ENCODE data around the gene KRT36.

The KRT36 gene

DNA sequence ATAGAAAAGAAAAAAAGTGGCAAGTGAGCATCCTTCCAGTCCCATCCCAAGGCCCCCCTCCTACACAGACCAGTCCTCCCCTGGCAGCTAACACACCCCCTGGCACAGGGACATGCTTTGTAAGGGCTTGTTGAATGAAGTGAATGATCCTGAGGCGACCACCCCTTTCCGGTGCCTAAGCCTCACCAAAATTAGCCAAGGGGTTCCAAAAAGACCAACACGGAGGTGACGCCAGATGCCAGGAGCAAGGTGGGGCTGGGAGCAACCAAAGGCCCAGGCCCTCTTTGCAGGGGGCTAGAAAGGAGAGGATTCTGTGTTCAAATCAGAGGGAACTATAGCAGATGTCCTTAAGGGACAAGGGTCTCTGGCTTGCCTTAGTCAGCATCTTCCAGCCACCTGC, 14.3 kb downstream of the KRT36 start:
- no peak for DNase-seq

DNA sequence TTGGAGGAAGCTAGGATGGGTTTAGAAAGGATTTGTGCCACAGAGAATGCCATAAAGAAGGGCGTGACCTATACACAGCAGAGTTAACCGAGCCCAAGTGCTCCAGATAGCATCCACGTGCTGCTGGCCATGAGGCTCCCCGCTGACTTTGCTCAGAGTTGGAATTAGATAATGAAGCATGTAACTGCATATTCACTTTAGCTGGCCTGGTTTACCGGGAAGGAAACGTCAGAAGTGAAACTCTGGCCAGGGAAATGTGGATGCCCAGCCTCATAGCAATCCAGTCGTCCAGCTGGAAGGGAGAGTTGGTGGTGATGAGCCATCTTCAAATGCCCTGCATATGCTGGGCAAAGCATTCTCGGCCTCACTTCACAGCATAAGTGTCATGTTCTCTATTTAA, 14.8 kb downstream of the KRT36 start:
- no peak for DNase-seq

DNA sequence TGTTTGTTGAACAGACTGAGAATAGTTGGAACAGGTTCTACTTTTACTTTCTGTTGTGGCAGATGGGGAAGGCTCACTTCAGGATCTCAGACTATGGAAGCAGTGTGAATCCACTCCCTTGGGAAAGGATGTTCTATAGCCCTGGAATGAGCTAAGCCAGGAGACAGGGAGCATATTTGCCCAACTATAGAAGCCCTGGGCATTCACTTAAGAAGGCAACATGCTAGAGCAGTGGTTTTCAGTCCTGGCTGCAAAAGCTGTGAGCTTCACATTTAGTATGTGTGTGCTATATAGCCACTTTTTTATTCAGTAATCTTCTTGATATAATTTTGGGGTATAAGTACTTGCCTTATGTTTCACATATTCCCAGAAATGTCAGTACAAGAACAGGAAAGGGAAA, 21.4 kb downstream of the KRT36 start:
- DNase-seq, result no peak

DNA sequence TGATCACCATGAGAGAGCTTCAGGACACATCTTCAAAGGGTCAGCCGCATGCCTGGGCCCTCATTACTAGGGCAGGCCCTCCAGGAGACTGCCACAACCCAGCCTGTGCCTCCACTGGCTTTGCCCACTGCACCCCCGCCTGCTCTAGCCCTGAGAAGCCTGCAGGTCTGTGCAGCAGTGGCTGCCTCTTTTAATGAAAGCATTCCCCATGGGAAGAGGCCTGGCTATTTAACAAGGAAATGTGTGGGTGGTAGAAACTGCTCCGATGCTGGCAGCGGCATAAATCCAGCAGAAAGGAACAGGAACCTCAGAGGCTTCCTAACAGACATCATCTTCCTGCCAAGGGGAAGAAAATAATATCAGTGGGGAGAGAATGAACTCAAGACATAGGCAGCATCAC, 22.1 kb downstream of the KRT36 start:
- DNase-seq, result no peak

DNA sequence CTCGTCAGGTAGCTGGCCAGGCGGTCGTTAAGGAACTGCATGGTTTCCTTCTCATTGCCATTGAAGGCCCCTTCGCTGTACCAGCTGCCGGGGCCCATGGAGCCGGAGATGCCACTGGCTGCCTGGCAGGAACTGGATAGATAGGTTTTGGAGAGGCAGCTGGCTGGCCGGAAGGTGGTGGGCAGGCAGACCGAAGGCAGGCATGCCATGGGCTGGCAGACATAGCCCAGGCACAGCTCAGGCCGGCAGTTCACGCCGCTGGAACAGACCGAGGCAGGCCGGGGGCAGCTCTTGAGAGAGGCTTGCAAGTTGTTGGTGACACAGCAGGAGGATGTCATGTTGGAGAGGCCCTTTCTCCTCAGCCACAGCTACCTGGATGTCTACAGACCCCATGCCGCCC, 22.7 kb downstream of the KRT36 start, which contains the start of gene KRT32:
KRT32 (minus strand) TSS at position 399 of the 400 bp plus-strand sequence; CDS start at position 338, 61 bp downstream.
- DNase-seq, result no peak

DNA sequence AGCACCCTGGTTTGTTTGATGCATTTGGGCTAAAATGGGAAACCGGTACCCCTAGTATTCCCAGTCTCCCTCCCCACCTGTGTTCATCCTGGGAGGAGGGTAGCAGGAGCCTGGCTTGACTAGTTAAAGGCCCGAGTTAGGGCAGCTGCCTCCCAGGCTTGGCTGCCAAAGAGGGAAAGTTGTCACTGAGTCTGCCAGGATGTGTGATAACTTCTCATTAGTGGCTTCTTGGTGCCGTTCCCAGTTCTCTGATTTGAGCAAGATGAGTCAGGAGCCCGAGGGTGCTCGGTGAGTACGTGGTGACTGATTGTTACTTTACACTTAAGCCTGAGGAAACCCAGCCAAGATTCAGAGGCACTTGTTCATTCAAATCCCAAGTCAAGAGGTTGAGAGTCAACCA, 25.0 kb downstream of the KRT36 start:
- no peak for DNase-seq

DNA sequence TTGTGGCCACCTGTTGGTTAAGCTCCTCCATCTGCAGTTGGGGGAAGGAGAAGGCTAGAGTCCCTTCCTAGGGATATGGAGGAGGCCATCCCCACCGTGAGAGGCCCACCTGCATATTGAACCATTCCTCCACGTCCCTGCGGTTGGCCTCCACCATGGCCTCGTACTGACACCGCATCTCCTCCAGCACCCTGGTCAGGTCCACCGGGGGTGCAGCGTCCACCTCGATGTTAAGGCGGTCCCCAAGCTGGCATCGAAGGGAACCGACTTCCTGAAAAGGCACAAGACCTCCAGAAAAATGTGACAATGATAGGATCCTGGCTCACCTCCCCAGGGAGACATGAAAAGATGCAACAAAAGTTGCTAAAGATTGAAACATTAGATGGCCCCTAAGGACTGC, 25.5 kb downstream of the KRT36 start:
- no peak for DNase-seq

DNA sequence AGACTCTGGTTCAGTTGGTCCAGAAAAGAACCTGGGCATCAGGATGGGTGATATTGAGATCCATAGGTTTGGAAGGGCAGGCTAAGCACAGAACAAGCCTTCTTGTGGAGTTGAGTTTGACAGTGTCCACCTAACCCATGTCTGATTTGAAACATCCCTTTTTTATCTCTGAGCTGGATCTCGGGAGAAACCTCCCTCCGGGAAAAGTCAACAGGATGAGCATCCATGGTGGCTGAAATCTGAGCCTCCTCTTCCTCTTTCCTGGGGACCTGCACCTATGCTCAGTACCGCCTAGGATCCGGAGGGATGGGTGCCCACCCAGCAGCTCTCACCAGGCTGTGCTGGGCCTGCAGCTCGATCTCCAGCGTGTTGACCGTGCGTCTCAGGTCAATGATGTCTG, 26.0 kb downstream of the KRT36 start:
- DNase-seq, result no peak

DNA sequence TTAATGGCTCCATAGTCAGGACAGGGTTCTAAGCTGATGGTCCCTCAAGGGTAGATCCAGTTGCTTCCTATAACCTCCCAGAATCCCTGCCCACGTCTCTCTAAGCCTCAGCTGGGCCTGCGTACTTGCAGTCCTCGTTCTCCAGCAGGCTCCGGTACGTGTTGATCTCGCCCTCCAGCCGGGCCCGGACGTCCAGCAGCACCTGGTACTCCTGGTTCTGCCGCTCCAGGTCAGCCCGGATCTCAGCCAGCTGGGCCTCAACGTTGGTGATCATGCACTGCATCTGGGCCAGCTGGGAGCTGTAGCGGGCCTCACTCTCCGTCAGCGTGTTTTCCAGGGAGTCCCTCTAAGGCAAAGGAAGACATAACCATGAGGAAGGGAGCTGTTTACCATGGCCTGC, 27.0 kb downstream of the KRT36 start:
- no peak for DNase-seq

DNA sequence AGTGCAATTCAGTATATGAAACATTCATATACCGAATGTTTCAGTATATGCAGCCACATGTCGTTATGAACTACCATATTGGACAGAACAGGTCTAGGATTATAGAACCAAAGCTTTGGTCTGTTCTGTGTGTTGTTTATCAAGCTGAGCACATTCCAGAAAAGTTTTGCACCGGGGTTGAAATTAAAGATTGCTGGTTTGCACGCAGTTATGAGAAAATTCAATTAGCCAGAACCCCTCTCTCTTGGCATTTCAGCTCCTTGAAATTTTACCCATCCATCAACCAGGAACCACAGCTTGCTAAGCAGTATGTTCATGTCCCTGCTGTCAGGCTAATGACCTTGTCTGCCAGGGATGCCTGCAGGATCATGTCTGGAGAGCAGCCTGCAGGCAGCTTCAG, 32.0 kb downstream of the KRT36 start:
- no peak for DNase-seq

DNA sequence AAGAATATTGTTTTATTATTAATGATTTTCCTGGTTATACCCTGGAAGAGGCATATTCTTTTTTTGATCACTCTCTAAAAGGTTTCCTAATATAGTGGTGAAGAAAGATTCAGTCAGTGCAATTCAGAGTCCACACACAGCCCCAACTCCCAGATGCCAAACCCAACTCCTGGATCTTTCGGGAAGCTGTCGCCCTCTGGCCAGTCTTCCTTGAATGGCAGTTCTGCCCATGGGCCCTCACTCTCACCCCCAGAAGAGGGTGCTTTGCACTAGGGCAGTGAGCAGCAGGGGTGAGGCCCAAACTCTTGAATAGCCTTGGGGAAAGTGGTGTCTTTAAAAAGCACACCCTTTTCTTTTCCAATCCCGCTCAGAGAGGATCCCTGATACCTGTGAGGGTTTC, 33.5 kb downstream of the KRT36 start:
- DNase-seq, result no peak

DNA sequence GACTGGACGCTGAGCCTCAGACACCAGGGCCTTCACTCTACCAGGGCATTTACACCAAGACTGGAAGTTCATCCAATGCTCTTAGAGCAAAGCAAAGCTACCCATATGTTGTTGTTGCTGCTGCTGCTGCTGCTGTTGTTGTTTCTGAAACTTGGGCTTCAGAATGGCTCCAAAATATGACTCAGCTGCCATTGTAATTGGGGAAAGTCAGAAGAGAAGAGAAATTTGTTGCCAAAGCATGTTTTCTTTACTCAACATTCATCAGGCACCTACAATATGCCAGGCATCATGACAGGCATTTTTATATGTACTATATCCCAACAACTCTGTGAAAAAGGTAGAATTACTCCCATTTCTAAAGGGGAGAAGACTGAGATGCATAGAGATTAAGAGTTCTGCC, 34.5 kb downstream of the KRT36 start:
- DNase-seq, result no peak

DNA sequence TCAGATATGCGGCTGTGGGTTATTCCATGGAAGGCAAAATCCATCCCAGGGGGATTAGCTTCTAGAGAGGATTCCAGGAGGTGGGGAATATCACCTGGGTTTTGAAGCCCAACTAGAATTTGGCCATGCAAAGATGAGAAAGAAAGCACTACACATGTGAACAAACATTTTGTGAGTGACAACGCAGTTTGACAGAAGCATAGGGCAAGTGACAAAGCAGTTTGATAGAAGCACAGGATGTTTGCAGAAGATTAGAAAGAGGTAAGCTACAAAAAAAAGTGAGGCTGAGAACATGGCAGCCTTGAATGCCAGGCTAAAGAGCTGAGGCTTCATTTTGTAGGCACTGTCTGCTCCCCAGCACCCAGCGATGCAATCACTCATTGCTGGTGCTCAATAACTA, 36.6 kb downstream of the KRT36 start:
- no peak for DNase-seq

DNA sequence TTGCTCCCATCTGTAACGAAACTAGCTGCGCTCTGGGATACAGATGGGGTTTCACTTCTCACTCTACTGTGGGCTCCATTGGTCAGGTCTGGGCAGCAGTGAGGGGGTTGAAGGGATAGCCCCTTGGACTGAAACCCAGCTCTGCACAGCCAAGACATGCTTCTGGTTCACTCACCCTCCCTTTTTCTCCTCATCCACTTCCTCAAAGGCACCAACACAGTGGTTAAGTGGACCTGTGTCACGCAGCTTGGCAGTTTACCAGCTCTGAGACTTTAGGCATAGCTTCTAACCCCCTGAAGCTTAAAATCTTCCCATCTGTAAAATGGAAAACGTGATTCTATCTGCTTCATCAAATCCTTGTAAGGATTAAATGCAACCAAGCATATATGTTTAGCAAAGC, 37.4 kb downstream of the KRT36 start:
- no peak for DNase-seq

DNA sequence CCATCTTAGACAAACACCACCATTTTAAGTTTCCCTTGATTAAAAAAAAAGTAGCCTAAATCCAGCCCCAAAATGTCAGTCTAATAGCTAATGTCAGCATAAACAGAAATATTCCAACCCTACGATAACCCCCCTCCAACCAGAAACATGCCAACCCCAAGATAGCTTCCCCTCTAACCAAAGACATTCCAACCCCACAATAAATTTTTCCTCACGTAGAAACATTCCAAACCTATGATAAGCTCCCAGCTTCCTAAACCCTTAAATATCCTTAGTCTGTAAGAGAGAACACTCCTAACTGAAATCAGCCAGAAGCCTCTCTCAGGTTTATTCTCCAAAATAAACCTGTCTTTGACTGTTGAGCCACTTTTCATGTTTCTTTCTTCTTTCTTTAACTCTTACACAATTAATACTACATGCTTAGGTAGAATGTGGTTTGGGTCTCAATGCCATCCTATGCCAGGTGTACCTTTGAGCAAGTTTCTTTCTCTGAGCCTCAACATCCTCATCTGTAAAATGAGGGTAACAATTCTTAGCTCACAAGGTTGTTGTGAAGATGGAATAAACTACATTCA, 38.5 kb downstream of the KRT36 start:
- DNase-seq, result no peak

DNA sequence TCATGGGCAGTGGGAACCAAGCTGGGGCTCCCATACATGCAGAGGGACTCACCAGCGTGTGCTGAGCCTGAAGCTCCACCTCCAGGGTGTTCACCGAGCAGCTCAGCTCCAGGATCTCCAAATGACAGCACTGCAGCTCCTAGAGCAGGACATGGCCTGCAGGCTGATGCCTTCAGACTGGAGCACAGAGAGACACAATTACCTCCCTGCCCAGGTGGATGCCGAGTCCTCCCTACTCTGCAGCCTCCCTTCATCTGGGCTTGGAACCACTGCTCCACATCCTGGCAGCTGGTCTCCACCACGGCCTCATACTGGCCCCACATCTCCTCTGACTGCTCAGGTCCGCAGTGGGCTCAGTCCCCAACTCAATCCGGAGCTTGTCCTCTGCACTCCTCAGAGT, 40.7 kb downstream of the KRT36 start:
- no peak for DNase-seq

DNA sequence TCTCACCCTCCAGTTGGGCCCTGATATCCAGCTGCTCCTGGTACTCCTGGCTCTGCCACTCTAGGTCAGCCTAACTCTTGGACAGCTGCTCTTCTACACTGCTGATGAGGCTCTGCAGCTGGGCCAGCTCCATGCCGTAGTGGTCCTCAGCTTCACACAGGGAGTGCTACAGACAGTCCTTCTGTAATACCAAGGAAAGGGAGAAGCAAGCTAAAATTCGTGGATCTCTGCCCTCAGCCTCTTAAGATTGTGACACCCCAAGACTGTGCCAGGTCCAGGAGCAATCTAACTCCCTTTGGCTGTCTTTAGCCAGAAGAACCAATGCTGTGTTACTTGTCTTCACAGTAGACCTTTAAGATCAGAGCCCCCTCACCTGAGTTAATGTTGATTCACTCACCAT, 41.2 kb downstream of the KRT36 start:
- DNase-seq, result no peak

DNA sequence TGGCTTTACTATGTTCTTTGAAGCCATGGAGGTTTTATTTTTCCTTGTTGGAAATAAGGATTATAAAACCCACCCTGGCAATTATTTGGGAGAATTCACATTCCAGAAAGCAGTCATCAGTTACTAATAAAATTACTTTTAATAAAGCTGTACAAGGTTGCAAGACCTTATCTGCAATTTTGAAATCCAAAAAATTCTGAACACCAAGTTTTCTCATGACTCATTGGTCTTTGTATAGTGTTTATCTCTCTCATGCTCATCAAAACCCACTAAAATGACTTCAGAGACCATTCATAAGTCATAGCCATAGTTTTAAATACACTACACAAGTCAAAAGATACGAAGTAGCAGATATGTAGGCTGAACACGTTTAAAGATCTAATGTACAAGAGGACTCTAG, 42.9 kb downstream of the KRT36 start:
- DNase-seq, result no peak

DNA sequence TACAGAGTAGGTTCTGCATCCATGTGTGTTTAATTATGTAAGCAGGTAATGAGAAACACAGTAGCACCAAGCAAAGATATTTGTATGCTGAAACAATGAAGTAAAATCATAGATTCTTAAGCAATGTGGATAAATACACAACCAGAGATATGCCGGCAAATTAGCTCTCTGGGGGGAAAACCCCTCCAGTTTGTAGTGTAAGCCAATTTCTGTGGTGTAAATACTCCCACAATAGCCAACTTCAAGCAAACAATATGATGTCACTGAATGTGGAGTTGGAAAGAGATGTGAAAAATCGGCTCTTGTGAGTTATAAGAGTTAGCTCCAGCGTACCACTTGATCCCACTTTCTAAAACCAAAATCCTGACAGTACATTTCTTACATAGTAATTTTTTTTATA, 45.1 kb downstream of the KRT36 start:
- DNase-seq, result no peak

DNA sequence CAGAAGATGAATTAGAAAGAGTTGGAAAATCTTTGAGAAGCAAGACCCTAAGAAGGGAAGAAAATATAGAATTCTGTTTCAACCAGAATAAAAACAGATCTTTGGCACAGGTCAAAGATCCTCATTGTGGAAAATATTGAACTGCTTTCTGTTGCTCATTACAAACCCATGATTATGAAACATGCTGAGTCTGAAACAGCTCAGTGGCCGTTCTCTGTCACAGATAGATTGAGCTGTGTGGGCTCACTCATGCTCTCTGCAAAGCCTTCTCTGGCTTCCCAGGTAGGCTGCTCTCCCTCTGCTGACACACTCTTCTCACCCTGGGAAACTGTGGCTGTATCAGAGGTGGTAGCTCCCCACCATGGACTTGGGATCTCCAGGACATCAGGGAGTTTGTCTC, 45.5 kb downstream of the KRT36 start:
- no peak for DNase-seq

DNA sequence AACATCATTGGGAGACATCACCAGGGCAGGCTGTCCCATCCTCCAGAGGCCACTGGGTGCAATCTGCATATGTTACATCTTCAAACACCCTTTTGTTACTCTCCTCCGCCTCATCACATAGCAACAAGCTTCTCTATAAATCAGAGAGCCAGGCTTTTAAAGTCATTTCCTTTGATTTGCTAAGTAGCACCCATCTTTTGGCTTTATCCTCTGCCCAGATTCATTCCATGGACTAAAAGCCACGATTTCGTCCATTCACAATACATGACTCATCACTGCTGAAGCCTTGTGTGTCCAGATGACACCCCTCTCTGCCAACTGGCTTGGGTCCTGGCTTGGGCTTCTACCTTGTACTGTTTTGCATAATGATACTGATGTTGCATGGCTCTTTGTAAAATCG, 47.0 kb downstream of the KRT36 start:
- no peak for DNase-seq

DNA sequence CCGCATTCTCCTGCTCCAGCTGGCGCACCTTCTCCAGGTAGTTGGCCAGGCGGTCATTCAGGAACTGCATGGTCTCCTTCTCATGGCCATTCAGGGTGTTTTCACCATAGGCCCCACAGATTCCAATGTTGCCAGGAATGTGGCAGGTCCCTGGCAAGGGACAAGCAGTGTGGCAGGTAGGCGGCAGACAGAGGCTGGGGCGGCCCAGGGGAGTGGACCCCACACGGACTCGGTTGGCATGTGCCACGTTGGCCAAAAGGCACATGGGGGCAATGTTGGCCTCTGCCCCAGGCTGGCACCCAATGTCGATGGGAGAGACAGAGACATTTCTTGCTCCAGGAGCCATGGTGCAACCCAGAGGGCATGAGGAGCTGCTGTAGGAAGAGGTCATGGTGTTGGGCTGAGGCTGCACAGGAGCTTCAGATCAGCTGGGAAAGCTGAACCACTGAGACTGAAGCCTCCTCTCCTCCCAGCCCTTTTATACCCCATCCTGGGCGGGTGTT, 49.1 kb downstream of the KRT36 start, which contains the start of gene KRT38:
KRT38 (minus strand) TSS at position 453 of the 503 bp plus-strand sequence; CDS start at position 391, 62 bp downstream.
- DNase-seq, result no peak

DNA sequence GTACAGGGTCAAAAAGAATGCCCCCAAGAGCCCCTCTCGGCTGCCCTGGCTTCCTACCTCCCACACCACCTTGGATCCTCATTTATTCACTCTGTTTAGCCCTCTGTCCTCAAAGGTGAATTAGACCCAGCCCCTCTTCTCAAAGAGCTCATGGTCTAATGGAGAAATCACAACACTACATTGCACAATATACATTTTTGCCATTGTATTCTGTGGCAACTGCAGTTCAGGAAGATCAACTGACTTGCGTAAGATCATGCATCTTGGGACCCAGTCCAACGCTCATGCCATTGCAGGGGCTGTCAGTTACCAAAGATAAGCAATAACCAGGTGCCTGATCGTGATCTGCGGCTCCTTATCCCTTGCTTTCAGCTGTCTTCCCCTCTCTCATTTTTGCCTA, 50.3 kb downstream of the KRT36 start:
- DNase-seq, result no peak

DNA sequence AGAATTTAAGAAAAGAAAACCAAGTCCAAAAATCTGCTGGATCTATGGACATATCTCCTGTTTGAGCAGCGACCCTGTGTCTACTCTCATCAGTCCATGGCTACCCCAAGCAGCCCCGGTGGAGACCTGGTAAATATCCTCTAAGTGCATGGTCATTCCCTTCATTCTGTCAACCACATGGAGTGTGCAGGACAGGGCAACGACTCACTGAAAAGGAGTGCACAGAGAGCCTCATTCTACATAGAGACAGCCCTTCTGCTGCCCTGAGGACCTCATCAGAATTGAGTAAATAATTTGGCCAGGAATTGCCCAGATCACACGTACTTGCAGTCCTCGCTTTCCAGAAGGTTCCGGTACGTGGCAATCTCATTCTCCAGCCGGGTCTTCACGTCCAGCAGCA, 51.9 kb downstream of the KRT36 start:
- DNase-seq, result no peak

DNA sequence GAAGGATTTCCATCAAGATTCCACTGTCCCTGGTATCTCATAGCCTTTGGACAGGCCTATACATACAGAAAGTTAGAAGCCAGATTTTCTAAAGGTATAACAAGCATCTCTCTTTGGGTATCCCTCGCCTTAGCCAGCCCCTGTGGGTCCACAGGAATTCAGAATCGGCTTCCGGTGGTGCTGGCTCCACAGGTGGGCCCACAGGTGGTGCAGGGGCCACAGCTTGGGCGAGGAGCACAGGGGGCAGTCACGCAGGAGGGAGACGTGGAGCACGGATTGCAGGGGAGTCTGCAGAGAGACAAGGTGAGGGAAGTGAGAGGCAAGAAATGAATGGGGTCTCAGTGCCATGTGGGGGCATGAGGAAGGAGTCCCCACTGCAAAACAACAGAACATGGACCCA, 52.5 kb downstream of the KRT36 start:
- no peak for DNase-seq
